HG03066 (cell line): ENCODE results near the gene WDR31.
A peak's percentile ranks its signal among the peaks of the same experiment; 100 is the strongest.
"Not testable (repeated sequence)": the region's sequence is repeated elsewhere in the genome, so short reads cannot be mapped to it uniquely, and the experiment has no call there.

Source experiments
- ATAC-seq: cut with Tn5 transposase; IDR thresholded peaks from one replicate; pipeline ENCODE4 v1.9.1; 2021; ENCODE audit warnings: low read depth; ENCODE audit not compliant: unreplicated experiment

The WDR31 gene

DNA sequence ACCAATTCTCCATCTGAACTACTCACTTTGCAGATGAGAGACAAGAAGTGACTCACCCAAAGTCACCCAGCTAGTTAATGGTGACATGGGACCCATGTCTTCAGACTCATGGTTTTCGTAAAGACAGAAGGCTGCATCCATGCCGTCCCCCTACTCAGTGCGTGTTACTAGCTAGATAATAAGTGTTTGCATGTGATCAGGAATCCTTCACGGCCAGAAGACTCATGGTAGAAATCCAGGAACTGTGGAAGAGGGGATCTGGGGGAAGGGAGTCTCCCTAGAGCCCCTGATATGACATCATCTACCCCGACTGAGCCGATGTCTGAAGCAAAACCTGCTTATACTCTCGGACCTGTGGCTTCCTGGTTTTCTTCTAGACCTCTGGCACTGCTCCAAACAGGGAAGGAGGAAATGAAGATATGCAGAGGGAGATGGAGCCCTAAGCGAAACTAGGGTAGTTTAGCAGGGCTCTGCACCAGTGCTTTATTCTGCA lies 40.2 kb downstream of the WDR31 start:
- ATAC-seq: no peak

DNA sequence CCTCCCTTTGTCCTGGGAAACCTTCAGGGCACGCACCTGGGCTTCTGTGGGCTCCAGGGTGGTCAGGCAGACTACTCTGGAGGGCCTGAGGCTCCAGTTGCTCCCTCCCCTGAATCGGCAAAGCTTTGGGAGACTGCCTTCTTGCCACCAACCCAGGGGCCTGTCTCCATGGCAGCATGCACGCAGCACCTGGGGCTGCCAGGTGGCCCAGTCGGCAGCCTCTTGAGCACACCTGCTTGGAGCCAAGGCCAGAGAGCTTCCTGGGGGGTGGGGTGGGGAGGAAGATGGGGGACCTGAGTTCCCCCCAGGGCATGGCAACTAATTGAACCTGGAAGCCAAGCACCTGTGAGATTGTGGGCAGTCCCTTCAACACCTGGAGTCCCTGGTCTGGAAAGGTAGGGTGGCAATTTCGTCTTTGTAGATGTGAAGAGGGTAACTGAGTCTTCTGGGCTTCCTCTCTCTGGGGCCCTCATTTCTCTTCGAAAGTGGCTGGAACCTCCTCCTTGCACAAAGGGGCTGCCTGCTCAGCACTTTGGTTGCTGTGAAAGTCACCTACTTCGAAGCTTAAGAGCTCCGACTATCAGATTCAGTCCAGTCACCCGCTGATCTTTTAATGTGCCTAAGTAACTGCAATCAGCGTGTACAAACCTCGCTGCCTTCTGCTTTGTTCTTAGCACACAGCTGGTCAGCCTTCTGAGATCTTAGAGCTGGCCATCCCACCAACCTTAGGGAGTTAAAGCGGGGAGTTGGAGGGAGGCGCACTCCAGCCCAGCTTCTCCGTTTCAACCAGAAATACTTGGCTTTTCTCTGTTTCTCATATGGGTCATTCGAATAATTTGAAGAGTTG lies 40.9 kb downstream of the WDR31 start:
- ATAC-seq: no peak

DNA sequence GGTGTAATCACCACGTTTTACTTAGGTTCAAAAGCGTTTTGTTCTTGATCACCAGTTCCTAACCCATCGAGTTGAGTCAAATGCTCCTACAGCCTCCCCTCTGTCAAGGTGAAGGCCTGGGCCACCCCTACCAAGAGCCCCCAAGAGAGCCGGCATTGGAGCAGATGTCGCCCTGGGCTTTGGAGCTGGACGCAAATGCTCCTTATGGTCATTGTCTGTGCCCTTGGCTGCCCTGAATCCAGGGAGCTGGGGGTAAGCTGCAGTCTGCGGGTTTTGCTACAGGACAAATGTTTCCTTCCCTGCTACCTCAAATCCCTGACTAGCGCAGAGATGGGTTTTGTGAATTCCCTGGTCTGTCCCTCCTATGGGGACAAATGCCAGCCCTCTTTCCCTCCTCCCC lies 41.8 kb downstream of the WDR31 start:
- no peak for ATAC-seq

DNA sequence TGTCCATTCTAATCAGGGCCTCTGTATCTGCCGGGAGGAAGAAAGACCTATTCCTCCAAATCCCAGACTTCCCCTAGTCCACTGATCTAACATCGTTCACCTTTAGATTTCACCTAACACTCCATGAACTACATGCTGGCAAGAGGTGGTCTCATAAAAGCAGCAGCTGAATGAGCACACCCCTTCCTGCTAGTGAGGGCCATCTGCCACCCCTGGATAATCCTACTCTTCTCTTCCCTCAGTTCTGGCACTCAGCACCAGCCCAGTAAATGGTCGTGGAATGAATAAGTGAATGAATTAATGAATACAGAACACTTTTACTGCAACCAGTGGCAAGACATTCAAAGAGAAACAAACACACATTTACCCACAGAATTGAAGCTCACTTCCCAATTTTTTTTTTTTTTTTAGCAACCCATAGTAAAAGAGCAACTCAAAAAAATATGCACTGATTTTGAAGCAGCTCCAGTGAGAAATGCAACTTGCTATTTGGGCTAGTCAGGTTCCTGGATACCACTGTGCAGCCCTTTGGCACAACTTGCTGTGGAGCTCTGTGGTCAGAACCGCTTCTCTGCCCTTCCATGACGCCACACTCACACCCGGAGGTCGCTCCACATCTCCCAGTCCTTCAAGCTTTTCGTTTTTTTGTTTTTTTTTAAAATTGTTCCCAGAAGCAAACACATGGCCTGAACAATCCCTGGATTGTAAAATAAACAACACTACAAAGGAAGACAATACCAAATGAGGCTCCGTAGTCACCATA lies 43.1 kb downstream of the WDR31 start:
- no peak for ATAC-seq

DNA sequence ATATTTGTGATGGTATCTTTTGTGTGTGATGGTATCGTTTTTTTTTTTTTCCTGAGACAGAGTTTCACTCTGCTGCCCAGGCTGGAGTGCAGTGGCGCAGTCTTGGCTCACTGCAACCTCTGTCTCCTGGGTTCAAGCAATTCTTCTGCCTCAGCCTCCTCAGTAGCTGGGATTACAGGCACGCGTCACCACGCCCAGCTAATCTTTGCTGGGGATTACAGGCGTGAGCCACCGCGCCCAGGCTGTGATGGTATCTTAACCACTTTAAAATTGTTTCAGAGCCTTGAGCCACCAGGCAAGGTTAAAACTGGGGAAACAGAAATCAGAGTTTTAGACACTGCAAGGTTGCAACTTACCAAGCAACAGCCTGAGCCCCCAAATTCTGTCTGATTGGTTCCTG lies 43.8 kb downstream of the WDR31 start:
- ATAC-seq: not testable (repeated sequence)

DNA sequence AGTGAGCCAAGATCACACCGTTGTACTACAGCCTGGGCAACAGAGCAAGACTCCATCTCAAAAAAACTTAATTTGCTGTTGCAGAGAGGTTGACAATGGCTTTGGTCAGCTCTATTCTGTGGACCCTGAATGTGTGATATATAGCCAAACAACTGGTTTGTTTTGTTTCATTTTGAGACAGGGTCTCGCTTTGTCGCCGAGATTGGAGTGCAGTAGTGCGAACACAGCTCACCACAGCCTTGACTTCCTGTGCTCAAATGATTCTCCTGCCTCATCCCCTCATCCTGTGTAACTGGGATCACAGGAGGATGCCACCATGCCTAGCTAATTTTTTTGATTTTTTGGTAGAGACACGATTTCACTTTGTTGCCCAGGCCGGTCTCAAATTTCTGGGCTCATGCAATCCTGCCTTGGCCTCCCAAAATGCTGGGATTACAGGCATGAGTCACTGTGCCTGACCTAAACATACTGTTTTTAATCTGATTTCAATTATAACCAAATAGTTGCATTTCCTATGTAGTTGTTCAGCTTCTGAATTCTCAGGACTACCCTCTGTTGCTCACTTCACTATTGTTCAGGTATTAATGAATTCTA lies 46.7 kb downstream of the WDR31 start:
- no peak for ATAC-seq

DNA sequence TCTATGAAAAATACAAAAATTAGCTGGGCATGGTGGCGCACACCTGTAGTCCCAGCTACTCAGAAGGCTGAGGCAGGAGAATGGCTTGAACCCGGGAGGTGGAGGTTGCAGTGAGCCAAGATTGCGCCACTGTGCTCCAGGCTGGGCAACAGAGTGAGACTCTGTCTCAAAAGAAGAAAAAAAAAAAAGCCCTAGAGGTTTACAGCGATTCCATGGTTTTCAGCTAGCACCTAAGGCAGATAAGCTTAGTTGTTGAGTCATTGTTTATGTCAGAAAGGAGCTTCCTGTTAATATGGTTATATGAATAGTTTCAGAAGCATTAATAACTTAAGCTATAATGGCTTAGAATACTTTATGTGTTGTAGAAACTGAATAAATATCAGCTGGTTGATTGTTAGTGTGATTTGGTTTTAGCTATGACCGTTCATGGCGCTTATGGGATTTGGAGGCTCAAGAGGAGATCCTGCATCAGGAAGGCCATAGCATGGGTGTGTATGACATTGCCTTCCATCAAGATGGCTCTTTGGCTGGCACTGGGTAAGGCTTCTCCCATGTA lies 49.9 kb downstream of the WDR31 start:
- ATAC-seq: no peak

DNA sequence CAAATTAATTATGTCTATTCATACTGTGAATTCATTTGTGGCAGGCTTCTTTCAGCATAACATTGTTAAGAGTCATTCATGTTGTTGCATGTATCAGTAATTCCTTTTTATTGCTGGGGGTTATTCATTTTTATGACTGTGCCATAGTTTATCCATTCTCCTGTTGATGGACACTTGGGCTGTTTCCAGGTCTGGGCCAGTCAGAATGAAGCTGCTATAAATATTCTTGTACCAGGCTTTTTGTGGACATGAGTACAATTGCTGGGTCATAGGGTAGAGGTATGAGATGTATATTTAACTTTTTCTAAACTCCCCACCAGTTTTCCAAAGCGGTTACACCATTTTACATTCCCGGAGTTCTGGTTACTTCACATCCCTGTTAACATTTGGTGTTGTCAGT lies 51.0 kb downstream of the WDR31 start:
- ATAC-seq: no peak

DNA sequence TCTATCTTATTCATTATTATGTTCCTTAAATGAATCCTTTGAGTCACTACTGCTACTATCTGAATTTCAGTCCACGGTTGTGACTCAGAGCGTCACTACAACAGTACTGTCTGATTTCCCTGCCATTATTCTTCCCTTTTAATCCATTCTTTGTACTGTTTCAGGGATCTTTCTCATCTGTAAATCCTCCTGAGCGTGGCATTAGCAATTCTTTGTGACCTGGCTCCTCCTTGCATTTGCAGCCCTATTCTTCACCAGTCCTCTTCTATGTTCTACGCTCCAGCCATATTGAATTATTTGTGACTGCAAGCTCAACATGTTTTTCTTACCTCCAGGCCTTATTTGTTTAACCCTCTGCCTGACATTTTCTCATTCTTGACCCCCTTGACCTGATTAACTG lies 58.7 kb downstream of the WDR31 start:
- no peak for ATAC-seq

DNA sequence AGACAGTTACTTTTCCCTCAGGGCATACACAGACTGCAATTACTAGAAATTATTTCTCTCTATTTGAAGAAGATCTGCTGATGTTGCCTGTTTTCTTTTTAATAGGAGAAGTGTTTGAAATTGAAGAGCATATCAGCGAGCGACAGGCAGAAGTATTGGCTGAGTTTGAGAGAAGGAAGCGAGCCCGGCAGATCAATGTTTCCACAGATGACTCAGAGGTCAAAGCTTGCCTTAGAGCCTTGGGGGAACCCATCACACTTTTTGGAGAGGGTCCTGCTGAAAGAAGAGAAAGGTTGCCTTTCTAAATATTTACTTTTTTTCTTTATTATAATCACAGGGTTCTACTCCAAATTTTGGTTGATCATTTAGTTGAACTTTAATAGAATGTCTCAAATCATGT lies 61.2 kb downstream of the WDR31 start:
- no peak for ATAC-seq

DNA sequence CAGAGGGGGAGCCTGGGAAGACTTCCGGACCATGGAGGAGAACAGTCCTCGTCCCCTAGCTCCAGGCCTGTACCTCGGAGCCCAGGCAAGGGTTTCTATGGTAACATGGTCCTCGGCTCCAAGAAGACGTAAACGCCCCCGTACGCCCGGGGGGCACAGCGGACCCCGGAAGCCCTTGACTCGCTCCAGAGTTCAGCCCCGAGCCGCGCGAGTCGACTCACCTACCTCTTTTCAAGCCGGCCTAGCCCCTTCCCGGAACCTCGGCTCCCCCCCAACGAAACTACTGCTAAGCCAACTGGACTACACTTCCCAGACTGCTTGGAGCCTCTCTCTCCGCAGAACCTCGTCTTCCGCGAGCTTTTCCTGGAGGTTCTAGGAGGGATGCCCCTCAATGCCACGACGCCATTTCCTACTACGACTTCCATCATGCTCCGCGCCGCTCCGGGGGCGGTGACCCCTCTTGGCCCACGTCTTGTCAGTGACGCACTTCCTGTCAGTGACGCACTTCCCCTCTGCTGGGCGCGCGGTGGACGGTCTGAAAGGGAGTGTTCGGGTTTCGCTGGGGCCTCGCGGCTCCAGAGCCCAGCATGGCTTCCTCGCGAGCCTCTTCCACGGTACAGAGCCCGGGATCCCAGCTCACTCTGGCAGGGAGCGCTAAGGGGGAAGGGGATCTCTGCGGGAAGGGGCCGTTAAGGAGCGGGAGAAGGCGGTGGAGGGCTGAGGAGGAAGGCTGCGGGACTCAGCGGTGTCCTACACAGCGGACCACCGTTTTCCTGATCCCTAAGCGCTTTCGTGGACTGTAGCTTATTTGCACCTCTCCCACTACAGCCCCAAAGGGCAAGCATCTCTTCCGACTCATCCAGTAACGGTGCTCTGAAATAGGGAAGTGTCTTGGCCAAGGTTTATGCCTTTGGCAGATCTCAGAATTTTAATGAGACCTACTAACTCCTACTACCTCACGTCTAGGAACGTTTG lies 64.6 kb downstream of the WDR31 start, which contains the start of the genes CDC26 and PRPF4:
Gene CDC26 (minus strand): TSS at position 416 of the 975 bp plus-strand sequence. CDS start 3,065 bp downstream, outside the sequence.
Gene PRPF4 (plus strand): TSS at position 502 of the 975 bp plus-strand sequence. CDS start 86 bp downstream, at position 588.
- peak; percentile 99 for ATAC-seq

DNA sequence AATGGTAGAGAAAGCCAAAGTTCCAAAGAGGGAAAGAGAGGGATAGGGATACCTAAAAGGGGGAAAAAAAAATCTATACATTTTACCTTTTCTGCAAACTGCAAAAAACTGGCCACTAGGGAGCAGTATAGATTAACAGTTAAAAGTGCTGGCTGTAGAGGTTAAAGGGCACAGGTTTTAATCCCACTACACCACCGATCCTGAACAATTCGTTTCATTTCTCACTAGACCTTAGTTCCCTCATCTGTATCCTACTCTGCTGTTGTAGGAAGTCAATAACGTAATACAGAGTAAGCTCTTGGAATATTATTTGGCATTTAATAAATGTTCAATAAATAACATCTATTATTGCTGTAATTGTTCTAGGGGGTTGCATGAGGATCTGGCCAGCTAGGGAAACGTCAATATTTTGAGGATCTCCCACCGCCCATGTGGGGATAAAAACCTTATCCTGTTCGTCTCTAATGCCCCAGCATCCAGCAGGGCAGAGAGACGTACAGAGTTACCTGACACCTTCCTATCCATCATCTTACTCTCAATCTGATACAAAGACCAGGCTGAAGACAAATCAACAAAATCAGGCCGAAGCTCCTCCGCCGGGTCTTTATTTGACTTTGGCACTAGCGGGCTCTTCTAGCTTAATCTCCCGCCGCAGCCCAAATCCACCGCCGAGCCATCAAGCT lies 65.5 kb downstream of the WDR31 start:
- peak; percentile 4 for ATAC-seq

DNA sequence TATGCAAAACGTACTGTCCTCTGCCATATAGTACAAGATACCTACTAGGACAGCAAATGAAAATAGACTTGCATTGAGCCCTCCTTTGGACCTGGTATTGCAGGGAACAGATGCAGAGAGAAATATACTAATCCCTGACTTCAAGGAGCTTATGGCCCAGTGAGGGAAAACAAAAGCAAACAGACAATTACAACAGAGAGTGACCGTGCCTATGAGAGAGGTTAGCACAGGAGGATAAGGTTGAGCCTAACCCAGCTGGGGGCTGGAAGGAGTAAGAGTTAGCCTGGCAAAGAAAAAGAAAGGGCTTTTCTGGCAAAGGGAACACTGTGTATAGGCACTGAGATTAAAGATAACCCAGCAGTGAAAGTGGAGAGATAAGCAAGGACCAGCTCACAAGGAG lies 70.2 kb downstream of the WDR31 start:
- no peak for ATAC-seq

DNA sequence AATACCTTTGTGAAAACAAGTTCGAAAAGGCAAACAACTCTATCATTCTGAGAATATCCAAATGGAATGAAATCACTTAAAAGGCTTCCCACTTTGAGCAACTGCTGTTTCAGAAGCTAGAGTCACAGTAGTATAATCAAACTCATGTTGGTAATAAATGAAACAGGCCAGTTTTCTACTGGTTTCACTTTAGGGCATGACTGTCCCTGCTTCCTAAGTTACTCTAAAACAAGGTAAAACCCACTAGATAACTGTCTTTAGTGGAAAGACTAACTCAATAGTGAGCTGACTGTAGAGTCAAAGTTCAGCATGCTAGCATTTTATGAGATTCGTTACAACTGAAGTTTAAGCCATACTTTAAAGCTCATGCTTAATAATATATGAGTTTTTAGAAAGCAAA lies 70.7 kb downstream of the WDR31 start:
- no peak for ATAC-seq

DNA sequence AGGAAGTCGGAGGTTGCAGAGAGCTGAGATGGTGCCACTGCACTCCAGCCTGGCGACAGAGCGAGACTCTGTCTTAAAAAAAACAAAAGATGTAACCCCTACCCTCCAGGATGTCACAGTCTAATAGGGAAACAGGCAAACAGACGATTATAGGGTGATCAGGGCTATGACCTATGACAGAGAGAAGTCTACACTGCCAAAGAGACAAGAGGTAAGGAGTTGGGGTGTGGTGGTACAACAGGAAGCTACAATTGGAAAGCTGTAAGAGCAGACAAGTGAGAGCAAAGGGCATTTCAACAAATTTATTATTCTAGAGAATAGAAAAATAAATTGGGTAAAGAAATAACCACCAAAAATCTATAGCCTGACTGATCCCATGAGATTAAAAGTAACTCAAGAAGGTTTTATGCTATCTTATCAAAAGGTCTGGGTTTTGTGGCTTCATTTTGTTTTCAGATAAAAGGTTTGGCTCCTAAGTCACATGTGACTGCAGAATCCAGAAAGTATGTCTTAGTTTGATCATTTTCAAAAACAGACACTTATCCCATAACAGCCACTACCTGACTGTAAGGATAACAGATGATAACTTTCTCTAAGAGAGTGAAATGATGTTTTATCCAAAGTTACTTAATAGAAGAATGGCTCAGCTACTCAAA lies 72.0 kb downstream of the WDR31 start:
- no peak for ATAC-seq

DNA sequence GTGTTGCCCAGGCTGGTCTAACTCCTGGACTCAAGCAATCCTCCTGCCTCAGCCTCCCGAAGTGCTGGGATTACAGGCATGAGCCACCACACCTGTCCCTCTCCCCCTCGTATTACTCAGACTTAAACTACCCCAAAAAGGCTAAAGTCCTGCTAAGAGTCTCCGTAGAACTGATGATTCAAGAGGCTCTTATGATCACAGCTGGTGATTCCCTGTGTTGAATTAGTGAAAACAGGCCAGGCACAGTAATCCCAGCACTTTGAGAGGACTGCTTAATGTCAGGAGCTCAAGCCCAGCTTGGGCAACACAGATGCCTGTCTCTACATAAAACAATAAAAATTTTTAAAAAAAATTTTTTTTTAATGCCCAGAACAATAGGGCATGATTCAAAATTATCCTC lies 73.9 kb downstream of the WDR31 start:
- no peak for ATAC-seq
